Measurements from ENCODE around the gene ZNF524.

- TF ChIP-seq, protein P1, sequence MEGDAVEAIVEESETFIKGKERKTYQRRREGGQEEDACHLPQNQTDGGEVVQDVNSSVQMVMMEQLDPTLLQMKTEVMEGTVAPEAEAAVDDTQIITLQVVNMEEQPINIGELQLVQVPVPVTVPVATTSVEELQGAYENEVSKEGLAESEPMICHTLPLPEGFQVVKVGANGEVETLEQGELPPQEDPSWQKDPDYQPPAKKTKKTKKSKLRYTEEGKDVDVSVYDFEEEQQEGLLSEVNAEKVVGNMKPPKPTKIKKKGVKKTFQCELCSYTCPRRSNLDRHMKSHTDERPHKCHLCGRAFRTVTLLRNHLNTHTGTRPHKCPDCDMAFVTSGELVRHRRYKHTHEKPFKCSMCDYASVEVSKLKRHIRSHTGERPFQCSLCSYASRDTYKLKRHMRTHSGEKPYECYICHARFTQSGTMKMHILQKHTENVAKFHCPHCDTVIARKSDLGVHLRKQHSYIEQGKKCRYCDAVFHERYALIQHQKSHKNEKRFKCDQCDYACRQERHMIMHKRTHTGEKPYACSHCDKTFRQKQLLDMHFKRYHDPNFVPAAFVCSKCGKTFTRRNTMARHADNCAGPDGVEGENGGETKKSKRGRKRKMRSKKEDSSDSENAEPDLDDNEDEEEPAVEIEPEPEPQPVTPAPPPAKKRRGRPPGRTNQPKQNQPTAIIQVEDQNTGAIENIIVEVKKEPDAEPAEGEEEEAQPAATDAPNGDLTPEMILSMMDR (conservative IDR thresholded peaks at IDR 0.05; ENCODE audit: low read length) = no peak
- TF ChIP-seq EZH2phosphoT487 (IDR thresholded peaks at IDR 0.05; ENCODE audit: borderline replicate concordance, low read depth, low read length) = no peak
These were observed 35.9 kb downstream of the ZNF524 start for GRCh38 chr19:55635856-55636440.

Measured in OCI-LY7 (cell line).